A549 treated with GW870086 at 1 μM for 4 hours (cell line): Measurements from ENCODE around the gene ENDOD1. TPM values are rescaled to one million over a fixed set of nuclear protein-coding genes. Genes with fewer than 3 reads are reported as not detected.

Source experiments
- total RNA-seq: library from RNA; stranded (reverse); fragments of 200-300 nt; extraction: Qiagen RNA extraction; gene quantifications from 5 replicates; pipeline ENCODE4 v1.2.3, GENCODE V29; 2022; ENCODE audit warnings: low read depth

The ENDOD1 gene
- 14.3 to 18.7 TPM (median 17.1 TPM) in 5 replicates for total RNA-seq

GRCh38 chr11:95089620-95090542 lies at the start of gene ENDOD1:
Gene ENDOD1, plus strand, starts transcription at chr11:95089846. Its CDS starts 82 bp downstream, at chr11:95089928.

GRCh38 chr11:95049122-95049521 lies 40.5 kb upstream of the ENDOD1 start, which contains the start of gene KDM4F:
Gene KDM4F, plus strand, starts transcription at chr11:95049422.

GRCh38 chr11:95066716-95067038 lies 23.0 kb upstream of the ENDOD1 start, which contains the start of gene SRSF8:
Gene SRSF8, plus strand, starts transcription at chr11:95066919. Its CDS starts 308 bp downstream, at chr11:95067227.

Other genes starting within 250 kb of the ENDOD1 start
- 28.7 to 33.7 TPM (median 29.9 TPM) in 5 replicates for gene CWC15, start 116.3 kb upstream of the ENDOD1 start, total RNA-seq
- 0.24 to 0.48 TPM (median 0.36 TPM) in 5 replicates for gene KDM4D, start 116.1 kb upstream of the ENDOD1 start, total RNA-seq
- gene KDM4E, start 64.6 kb upstream of the ENDOD1 start, total RNA-seq, result not detected in 5 replicates
- gene KDM4F, start 40.4 kb upstream of the ENDOD1 start, total RNA-seq, result not detected in 5 replicates
- 18.2 to 21.4 TPM (median 20.1 TPM) in 5 replicates for gene SRSF8, start 22.9 kb upstream of the ENDOD1 start, total RNA-seq
- gene SESN3, start 141.4 kb downstream of the ENDOD1 start, total RNA-seq, result 0.06 to 0.22 TPM (median 0.10 TPM) in 5 replicates